ENCODE results near the gene GLYR1.

Gene GLYR1

GRCh38 chr16:4892361-4893102, 45.4 kb upstream of the GLYR1 start:
- H3K9me3 ChIP-seq: no peaks in the 10 kb centered on the region
- no peak for TF ChIP-seq CTCF (IDR thresholded peaks at IDR 0.05)
- no peaks in the 10 kb centered on the region for H3K27me3 ChIP-seq
- H3K4me3 ChIP-seq (ENCODE audit: low read depth in 1 of 2, low read length in 1 of 2): no peak overlapping the region
- peaks cover 48% of the 10 kb centered on the region for H3K36me3 ChIP-seq
- H3K4me1 ChIP-seq (ENCODE audit: control insufficient read depth in 1 of 2, insufficient read depth in 1 of 2, low read depth in 1 of 2, low read length in 1 of 2): peaks cover 5% of the 10 kb centered on the region in 2 experiments
- no peak overlapping the region for H3K27ac ChIP-seq

- Histone ChIP-seq H3K36me3 (peaks cover 54% of the 10 kb centered on the region), H3K4me1 (ENCODE audit: control insufficient read depth in 1 of 2, insufficient read depth in 1 of 2, low read depth in 1 of 2, low read length in 1 of 2) (peaks cover 3% of the 10 kb centered on the region in 2 experiments), H3K27ac (no peak overlapping the region), H3K27me3 (no peaks in the 10 kb centered on the region), H3K9me3 (no peaks in the 10 kb centered on the region), H3K4me3 (ENCODE audit: low read depth in 1 of 2, low read length in 1 of 2) (no peak overlapping the region)
- no peak for TF ChIP-seq CTCF (IDR thresholded peaks at IDR 0.05)
Observed at GRCh38 chr16:4891886-4892216, 44.8 kb upstream of the GLYR1 start.

- Histone ChIP-seq H3K4me1 (ENCODE audit: control insufficient read depth in 1 of 2, insufficient read depth in 1 of 2, low read depth in 1 of 2, low read length in 1 of 2) (no peaks in the 10 kb centered on the region), H3K36me3 (peaks cover 60% of the 10 kb centered on the region), H3K27ac (peak overlapping the region; percentile 25), H3K27me3 (no peaks in the 10 kb centered on the region), H3K4me3 (ENCODE audit: low read depth in 1 of 2, low read length in 1 of 2) (no peak overlapping the region), H3K9me3 (no peaks in the 10 kb centered on the region)
- no peak for TF ChIP-seq CTCF (IDR thresholded peaks at IDR 0.05)
Observed at GRCh38 chr16:4891097-4891885, 44.2 kb upstream of the GLYR1 start.

DNA sequence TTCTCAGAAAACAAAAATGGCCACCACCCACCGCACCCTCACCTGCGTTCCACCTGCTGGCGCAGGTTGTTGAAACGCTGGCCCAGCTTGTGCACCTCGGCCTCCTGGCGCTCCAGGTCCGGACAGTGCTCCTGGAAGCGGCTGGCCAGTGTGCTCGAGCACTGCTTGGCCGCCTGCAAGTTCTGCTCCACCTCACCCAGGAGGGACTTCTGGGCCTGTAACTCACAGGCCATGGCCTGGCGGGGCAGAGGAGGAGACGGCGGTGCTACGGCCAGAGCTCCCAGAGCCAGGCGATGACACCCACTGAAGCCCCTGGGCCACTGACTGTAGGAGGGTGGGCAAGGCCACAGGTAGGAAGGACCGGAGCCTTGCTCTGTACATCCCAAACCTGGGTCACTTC, 43.6 kb upstream of the GLYR1 start:
- Histone ChIP-seq H3K27ac (peak overlapping the region; percentile 25), H3K4me1 (ENCODE audit: control insufficient read depth in 1 of 2, insufficient read depth in 1 of 2, low read depth in 1 of 2, low read length in 1 of 2) (no peaks in the 10 kb centered on the region), H3K36me3 (peaks cover 66% of the 10 kb centered on the region), H3K9me3 (no peaks in the 10 kb centered on the region), H3K27me3 (no peaks in the 10 kb centered on the region), H3K4me3 (ENCODE audit: low read depth in 1 of 2, low read length in 1 of 2) (no peak overlapping the region)
- no peak for TF ChIP-seq CTCF (IDR thresholded peaks at IDR 0.05)

DNA sequence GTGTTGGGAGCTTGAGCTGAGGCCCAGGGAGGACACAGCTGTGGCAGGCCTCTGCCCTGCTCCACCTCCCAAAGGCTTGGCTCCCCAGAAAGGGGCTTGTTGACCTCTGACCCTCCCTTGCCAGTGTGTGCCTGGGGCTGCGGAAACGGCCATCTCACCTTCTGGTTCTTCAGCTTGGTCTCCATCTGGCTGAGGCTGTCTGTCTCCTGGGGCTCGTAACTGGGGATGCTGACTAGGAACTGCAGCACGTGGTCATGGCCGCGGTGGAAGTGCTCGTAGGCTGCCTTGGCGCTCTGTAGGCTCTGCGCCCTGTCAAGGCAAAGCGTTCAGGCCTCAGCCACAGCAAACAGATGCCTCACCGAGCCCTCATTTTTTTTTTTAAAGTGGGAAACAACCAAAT, 42.9 kb upstream of the GLYR1 start:
- TF ChIP-seq CTCF (IDR thresholded peaks at IDR 0.05): no peak
- H3K27me3 ChIP-seq: no peaks in the 10 kb centered on the region
- H3K4me3 ChIP-seq (ENCODE audit: low read depth in 1 of 2, low read length in 1 of 2): no peak overlapping the region
- peaks cover 73% of the 10 kb centered on the region for H3K36me3 ChIP-seq
- H3K27ac ChIP-seq: no peak overlapping the region
- no peaks in the 10 kb centered on the region for H3K9me3 ChIP-seq
- no peaks in the 10 kb centered on the region for H3K4me1 ChIP-seq (ENCODE audit: control insufficient read depth in 1 of 2, insufficient read depth in 1 of 2, low read depth in 1 of 2, low read length in 1 of 2)
